Uterus (tissue), 4 donors: ENCODE results near the gene FANCC. TPM values are rescaled to one million over a fixed set of nuclear protein-coding genes. Genes with fewer than 3 reads are reported as not detected.

Experiments used
- DNase-seq, 2 donors: peaks; one replicate each; pipeline ENCODE4 v3.0.0-alpha.2; 2019 to 2020
- H3K27ac ChIP-seq, 2 donors: fragments of 200-600 bp; sonication (generic); 1 replicate in 1 of 2; 2 replicates in 1 of 2; pipeline ENCODE4 v1.5.1; 2016 to 2018
- H3K27me3 ChIP-seq, 2 donors: fragments of 200-600 bp; sonication (generic); one replicate each; pipeline ENCODE4 v1.5.1; 2018 to 2019; ENCODE audit warnings: control low read depth in 1 of 2
- H3K36me3 ChIP-seq, 2 donors: fragments of 200-600 bp; sonication (generic); one replicate each; pipeline ENCODE4 v1.5.1; 2019; ENCODE audit warnings: control low read depth in 1 of 2
- H3K4me1 ChIP-seq, 2 donors: fragments of 200-600 bp; sonication (generic); one replicate each; pipeline ENCODE4 v1.5.1; 2018 to 2019; ENCODE audit warnings: control low read depth in 1 of 2
- H3K4me3 ChIP-seq, 2 donors: fragments of 200-600 bp; sonication (generic); 1 replicate in 1 of 2; 2 replicates in 1 of 2; pipeline ENCODE4 v1.5.1; 2018 to 2019; ENCODE audit warnings: mild to moderate bottlenecking in 1 of 2
- H3K9me3 ChIP-seq, 2 donors: fragments of 200-600 bp; sonication (generic); one replicate each; pipeline ENCODE4 v1.5.1; 2019; ENCODE audit warnings: control low read depth in 1 of 2
- POLR2A ChIP-seq, 2 donors: fragments of 450-650 bp; IDR thresholded peaks; one replicate each; pipeline ENCODE4 v1.6.1; 2016; ENCODE audit warnings: antibody characterized with exemption in 2 of 2, mild to moderate bottlenecking in 1 of 2, moderate library complexity in 1 of 2
- intact Hi-C: fragments of 100-400 bp; cut with DNase I; formaldehyde crosslinking; loops from one replicate; pipeline ENCODE4 v1.15.1; 2023; ENCODE audit warnings: low total_unique reads
- total RNA-seq, 4 donors: library from RNA; depleted of rRNA in 3 of 4; stranded (reverse); fragments of >200 nt in 3 of 4; gene quantifications; one replicate each; pipeline versions ENCODE4 v1.1.0 to v1.2.4, GENCODE V29; 2014 to 2023
- TF ChIP-seq, protein P1 (sequence below), 4 experiments: fragments of 200-600 bp in 2 of 4; fragments of 450-650 bp in 2 of 4; sonication (generic) in 2 of 4; IDR thresholded peaks; one replicate each; pipeline ENCODE4 v1.5.1; 2016 to 2019; ENCODE audit warnings: antibody characterized with exemption in 4 of 4, mild to moderate bottlenecking in 2 of 4, moderate library complexity in 1 of 4
- donor health status: DM: yes; HTN: yes; CAD: no.

FANCC gene
- total RNA-seq, 4 donors from 2014 or later, result 4.1 to 21.4 (median 15.9) TPM

- Histone ChIP-seq H3K27me3 (no peaks in the 10 kb centered on the region), H3K4me1 (no peaks in the 10 kb centered on the region), H3K36me3 (no peaks in the 10 kb centered on the region), H3K9me3 (no peaks in the 10 kb centered on the region), H3K4me3 (no peak overlapping the region), H3K27ac (no peak overlapping the region)
- DNase-seq, result no peak
- intact Hi-C loops, result no loop called here
- TF ChIP-seq, protein P1, sequence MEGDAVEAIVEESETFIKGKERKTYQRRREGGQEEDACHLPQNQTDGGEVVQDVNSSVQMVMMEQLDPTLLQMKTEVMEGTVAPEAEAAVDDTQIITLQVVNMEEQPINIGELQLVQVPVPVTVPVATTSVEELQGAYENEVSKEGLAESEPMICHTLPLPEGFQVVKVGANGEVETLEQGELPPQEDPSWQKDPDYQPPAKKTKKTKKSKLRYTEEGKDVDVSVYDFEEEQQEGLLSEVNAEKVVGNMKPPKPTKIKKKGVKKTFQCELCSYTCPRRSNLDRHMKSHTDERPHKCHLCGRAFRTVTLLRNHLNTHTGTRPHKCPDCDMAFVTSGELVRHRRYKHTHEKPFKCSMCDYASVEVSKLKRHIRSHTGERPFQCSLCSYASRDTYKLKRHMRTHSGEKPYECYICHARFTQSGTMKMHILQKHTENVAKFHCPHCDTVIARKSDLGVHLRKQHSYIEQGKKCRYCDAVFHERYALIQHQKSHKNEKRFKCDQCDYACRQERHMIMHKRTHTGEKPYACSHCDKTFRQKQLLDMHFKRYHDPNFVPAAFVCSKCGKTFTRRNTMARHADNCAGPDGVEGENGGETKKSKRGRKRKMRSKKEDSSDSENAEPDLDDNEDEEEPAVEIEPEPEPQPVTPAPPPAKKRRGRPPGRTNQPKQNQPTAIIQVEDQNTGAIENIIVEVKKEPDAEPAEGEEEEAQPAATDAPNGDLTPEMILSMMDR (IDR thresholded peaks at IDR 0.05), result no peak
- TF ChIP-seq POLR2A (IDR thresholded peaks at IDR 0.05), result no peak
Observed at GRCh38 chr9:95307538-95307937, 10.0 kb downstream of the FANCC start.

- Histone ChIP-seq H3K36me3 (no peaks in the 10 kb centered on the region), H3K27ac (no peak overlapping the region), H3K9me3 (no peaks in the 10 kb centered on the region), H3K4me3 (no peak overlapping the region), H3K27me3 (no peaks in the 10 kb centered on the region), H3K4me1 (no peaks in the 10 kb centered on the region)
- DNase-seq, result no peak
- TF ChIP-seq POLR2A (IDR thresholded peaks at IDR 0.05), result no peak
- TF ChIP-seq, protein P1 (IDR thresholded peaks at IDR 0.05), result no peak
- intact Hi-C loops, result no loop called here
Observed at GRCh38 chr9:95306819-95307218, 10.7 kb downstream of the FANCC start.

- DNase-seq, result no peak
- no peak overlapping the region for H3K4me3 ChIP-seq
- H3K4me1 ChIP-seq, result no peaks in the 10 kb centered on the region
- no peaks in the 10 kb centered on the region for H3K36me3 ChIP-seq
- H3K27me3 ChIP-seq, result no peaks in the 10 kb centered on the region
- no peaks in the 10 kb centered on the region for H3K9me3 ChIP-seq
- intact Hi-C loops, result no loop called here
- no peak for TF ChIP-seq POLR2A (IDR thresholded peaks at IDR 0.05)
- TF ChIP-seq, protein P1 (IDR thresholded peaks at IDR 0.05), result no peak
- H3K27ac ChIP-seq, result no peak overlapping the region
Observed at GRCh38 chr9:95305770-95306492, 11.6 kb downstream of the FANCC start.

DNA sequence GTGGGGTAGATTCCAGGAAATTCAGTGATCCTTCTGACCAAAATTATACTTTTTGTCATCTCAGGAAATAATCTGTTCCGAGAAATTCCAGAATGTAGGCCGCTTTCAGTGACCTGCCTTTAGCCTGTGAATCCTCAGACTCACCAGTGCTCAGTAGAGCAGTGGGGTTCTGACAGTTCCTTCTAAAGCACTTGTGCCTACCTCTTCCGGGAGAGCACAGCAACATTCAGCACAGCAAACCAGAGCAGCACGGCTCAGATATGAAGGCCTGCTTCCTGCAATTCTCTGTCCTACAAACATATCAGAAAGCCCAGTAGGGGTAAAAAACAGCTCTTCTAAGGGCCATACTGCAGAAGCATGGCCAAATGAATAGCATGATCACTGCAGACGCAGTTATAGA, 15.0 kb downstream of the FANCC start:
- Histone ChIP-seq H3K9me3 (no peaks in the 10 kb centered on the region), H3K27me3 (no peaks in the 10 kb centered on the region), H3K4me1 (no peaks in the 10 kb centered on the region), H3K36me3 (no peaks in the 10 kb centered on the region), H3K4me3 (no peak overlapping the region), H3K27ac (no peak overlapping the region)
- TF ChIP-seq POLR2A (IDR thresholded peaks at IDR 0.05), result no peak
- TF ChIP-seq, protein P1 (IDR thresholded peaks at IDR 0.05), result no peak
- no peak for DNase-seq
- intact Hi-C loops, result no loop called here

DNA sequence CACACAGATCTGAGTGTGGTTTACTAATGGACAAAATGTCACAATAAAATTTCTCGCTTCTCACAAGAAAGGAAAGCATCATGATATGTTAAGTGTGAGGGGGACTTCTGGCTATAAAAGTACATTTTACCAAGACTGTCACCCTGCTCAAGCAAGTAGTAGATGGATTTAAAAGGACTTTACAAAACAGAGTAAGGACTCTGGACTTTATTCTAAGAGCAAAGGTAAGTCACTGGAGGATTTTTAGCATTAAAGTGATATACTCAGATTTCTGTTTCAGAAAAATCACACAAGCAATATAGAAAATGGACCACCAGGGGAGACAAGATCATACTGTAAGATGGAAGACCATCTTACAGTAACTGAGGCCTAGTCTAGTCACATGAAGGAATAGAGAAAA, 19.7 kb downstream of the FANCC start:
- Histone ChIP-seq H3K27me3 (no peaks in the 10 kb centered on the region), H3K4me3 (no peak overlapping the region), H3K27ac (no peak overlapping the region), H3K4me1 (no peaks in the 10 kb centered on the region), H3K36me3 (no peaks in the 10 kb centered on the region), H3K9me3 (no peaks in the 10 kb centered on the region)
- no peak for TF ChIP-seq POLR2A (IDR thresholded peaks at IDR 0.05)
- TF ChIP-seq, protein P1 (IDR thresholded peaks at IDR 0.05), result no peak
- DNase-seq, result no peak
- intact Hi-C loops, result no loop called here
